ENCODE data around the gene IPO7. TPM values are rescaled to one million over a fixed set of nuclear protein-coding genes. Genes with fewer than 3 reads are reported as not detected.
A peak's percentile ranks its signal among the peaks of the same experiment; 100 is the strongest.

IPO7 gene
- total RNA-seq, 1 experiment from 2014 or later: 145 TPM

- peaks cover 10% of the 10 kb centered on the region for H3K4me1 Mint-ChIP-seq (ENCODE audit: insufficient read depth, unreplicated experiment)
- no peaks in the 10 kb centered on the region for H3K9me3 Mint-ChIP-seq (ENCODE audit: unreplicated experiment)
- CTCF ChIA-PET: interaction anchor here (0.6 to 0.7 kb wide), 5 partner anchors 12 to 287 kb away, joined by 3 to 6 read pairs (median 3); no protein-coding TSS in a partner anchor
- peak overlapping the region; percentile 98 for H3K27ac Mint-ChIP-seq (ENCODE audit: low read depth, unreplicated experiment)
- DNase-seq (ENCODE audit: unreplicated experiment): peak; percentile 13
- no peaks in the 10 kb centered on the region for H3K27me3 Mint-ChIP-seq (ENCODE audit: insufficient read depth, unreplicated experiment)
- TF ChIP-seq CTCF (IDR thresholded peaks at IDR 0.05; ENCODE audit: unreplicated experiment): no peak
- POLR2A ChIA-PET: interaction anchor here (0.7 to 4.8 kb wide), 34 partner anchors 12 to 1347 kb away, joined by 3 to 190 read pairs (median 6); partner anchors contain the start of genes EIF4G2, IPO7, RPL27A and TMEM41B
- intact Hi-C loops (cut with micrococcal nuclease): loop anchor here (1.0 to 5.0 kb wide), 4 partner anchors 108 to 846 kb away; partner anchors contain the start of gene ADM
- H3K4me3 Mint-ChIP-seq (ENCODE audit: unreplicated experiment): peak overlapping the region; percentile 88
- H3K36me3 Mint-ChIP-seq (ENCODE audit: insufficient read depth, unreplicated experiment): peaks cover 20% of the 10 kb centered on the region
- TSS peak; percentile 79 for BruUV-seq (replicated peaks)
These were observed 77.3 kb downstream of the IPO7 start for GRCh38 chr11:9461760-9462134.

- BruUV-seq (replicated peaks): no TSS peak
- Mint-ChIP-seq H3K27me3 (ENCODE audit: insufficient read depth, unreplicated experiment) (no peaks in the 10 kb centered on the region), H3K36me3 (ENCODE audit: insufficient read depth, unreplicated experiment) (peaks cover 25% of the 10 kb centered on the region), H3K4me1 (ENCODE audit: insufficient read depth, unreplicated experiment) (peaks cover 10% of the 10 kb centered on the region), H3K27ac (ENCODE audit: low read depth, unreplicated experiment) (peak overlapping the region; percentile 98), H3K9me3 (ENCODE audit: unreplicated experiment) (no peaks in the 10 kb centered on the region), H3K4me3 (ENCODE audit: unreplicated experiment) (peak overlapping the region; percentile 88)
- ChIA-PET POLR2A (interaction anchor here (0.6 to 4.8 kb wide), 26 partner anchors 11 to 1346 kb away, joined by 3 to 190 read pairs (median 6); partner anchors contain the start of genes EIF4G2, IPO7, RPL27A and TMEM41B), CTCF (interaction anchor here (0.6 to 0.7 kb wide), 4 partner anchors 12 to 451 kb away, joined by 3 to 6 read pairs (median 3); no protein-coding TSS in a partner anchor)
- no peak for TF ChIP-seq CTCF (IDR thresholded peaks at IDR 0.05; ENCODE audit: unreplicated experiment)
- peak; percentile 14 for DNase-seq (ENCODE audit: unreplicated experiment)
- intact Hi-C loops (cut with micrococcal nuclease): loop anchor here (5.0 kb wide), 1 partner anchor 845 kb away; the partner anchor contains the start of gene ADM
These were observed 77.8 kb downstream of the IPO7 start for GRCh38 chr11:9462172-9462799.

- intact Hi-C loops (cut with micrococcal nuclease): loop anchor here (5.0 kb wide), 1 partner anchor 844 kb away; the partner anchor contains the start of gene ADM
- Mint-ChIP-seq H3K36me3 (ENCODE audit: insufficient read depth, unreplicated experiment) (peaks cover 29% of the 10 kb centered on the region), H3K27me3 (ENCODE audit: insufficient read depth, unreplicated experiment) (no peaks in the 10 kb centered on the region), H3K4me1 (ENCODE audit: insufficient read depth, unreplicated experiment) (peaks cover 10% of the 10 kb centered on the region), H3K4me3 (ENCODE audit: unreplicated experiment) (peak overlapping the region; percentile 88), H3K9me3 (ENCODE audit: unreplicated experiment) (no peaks in the 10 kb centered on the region), H3K27ac (ENCODE audit: low read depth, unreplicated experiment) (peak overlapping the region; percentile 89)
- no TSS peak for BruUV-seq (replicated peaks)
- POLR2A ChIA-PET: interaction anchor here (0.6 to 4.8 kb wide), 8 partner anchors 11 to 161 kb away, joined by 3 to 190 read pairs (median 37); partner anchors contain the start of gene WEE1
- CTCF ChIA-PET: no interaction called here
- no peak for TF ChIP-seq CTCF (IDR thresholded peaks at IDR 0.05; ENCODE audit: unreplicated experiment)
- DNase-seq (ENCODE audit: unreplicated experiment): peak; percentile 28
These were observed 78.5 kb downstream of the IPO7 start for GRCh38 chr11:9462806-9463537.

GRCh38 chr11:9470765-9471164, 86.3 kb downstream of the IPO7 start:
- Mint-ChIP-seq H3K36me3 (ENCODE audit: insufficient read depth, unreplicated experiment) (peaks cover 72% of the 10 kb centered on the region), H3K27me3 (ENCODE audit: insufficient read depth, unreplicated experiment) (no peaks in the 10 kb centered on the region), H3K27ac (ENCODE audit: low read depth, unreplicated experiment) (no peak overlapping the region), H3K4me1 (ENCODE audit: insufficient read depth, unreplicated experiment) (no peaks in the 10 kb centered on the region), H3K9me3 (ENCODE audit: unreplicated experiment) (no peaks in the 10 kb centered on the region), H3K4me3 (ENCODE audit: unreplicated experiment) (no peak overlapping the region)
- BruUV-seq (replicated peaks): no TSS peak
- POLR2A ChIA-PET: interaction anchor here (0.6 kb wide), 1 partner anchor 164 kb away, joined by 3 read pairs; no protein-coding TSS in a partner anchor
- TF ChIP-seq CTCF (IDR thresholded peaks at IDR 0.05; ENCODE audit: unreplicated experiment): no peak
- CTCF ChIA-PET: interaction anchor here (0.8 kb wide), 1 partner anchor 36 kb away, joined by 3 read pairs; no protein-coding TSS in a partner anchor
- intact Hi-C loops (cut with micrococcal nuclease): no loop called here
- DNase-seq (ENCODE audit: unreplicated experiment): no peak

Measured in MCF 10A (cell line).